GM12892 (cell line): Measurements from ENCODE around the gene TICAM1.

Source experiments
- POLR2A ChIP-seq: IDR thresholded peaks from 2 replicates; pipeline ENCODE4 v1.6.1; 2011; ENCODE audit warnings: low read depth, low read length, control low read depth
- POLR2AphosphoS5 ChIP-seq: IDR thresholded peaks from 2 replicates; pipeline ENCODE4 v1.6.1; 2011; ENCODE audit warnings: low read depth, low read length, control low read depth

DNA sequence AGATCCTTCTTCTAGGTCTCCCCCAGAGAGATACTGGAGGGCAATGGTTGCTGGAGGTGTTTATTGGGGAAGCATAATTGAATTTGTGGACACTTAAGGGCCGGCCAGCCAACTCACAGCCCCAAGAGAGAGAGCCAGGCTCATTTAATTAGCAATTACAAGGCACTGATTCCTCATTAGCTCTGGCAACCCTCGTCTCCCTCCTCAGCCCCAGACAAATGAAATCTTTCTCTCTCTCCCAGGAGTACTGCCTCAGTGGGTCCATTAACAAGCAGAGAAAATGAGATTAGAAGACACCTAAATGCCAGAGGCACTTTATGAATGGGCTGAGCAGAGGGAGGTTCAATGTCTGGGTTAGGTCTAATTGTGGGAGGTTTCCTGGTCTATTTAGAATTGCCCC lies 58.9 kb downstream of the TICAM1 start:
- TF ChIP-seq POLR2A: no peak
- TF ChIP-seq POLR2AphosphoS5: no peak
